SK-N-SH treated with all-trans-retinoic acid at 6 μM for 48 hours (cell line): ENCODE data around the gene RXRA.

Experiments used
- CSDC2 ChIP-seq: fragments of 250-450 bp; sonication (Bioruptor Pico); IDR thresholded peaks from 2 replicates; pipeline ENCODE4 v1.5.0; 2020; ENCODE audit warnings: mild to moderate bottlenecking, moderate library complexity
- ESRRG ChIP-seq: fragments of 250-450 bp; sonication (Bioruptor Pico); IDR thresholded peaks from 2 replicates; pipeline ENCODE4 v1.6.1; 2021; ENCODE audit warnings: mild to moderate bottlenecking
- ISL1 ChIP-seq: fragments of 250-450 bp; sonication (Bioruptor Pico); IDR thresholded peaks from 2 replicates; pipeline ENCODE4 v2.1.2; 2022; ENCODE audit warnings: mild to moderate bottlenecking, moderate library complexity
- OSR1 ChIP-seq: fragments of 250-450 bp; sonication (Bioruptor Pico); IDR thresholded peaks from 2 replicates; pipeline ENCODE4 v1.8.0; 2022; ENCODE audit warnings: moderate library complexity, mild to moderate bottlenecking, inconsistent platforms
- PPARA ChIP-seq: fragments of 250-450 bp; sonication (Bioruptor Pico); IDR thresholded peaks from 2 replicates; pipeline ENCODE4 v1.5.0; 2020; ENCODE audit warnings: mild to moderate bottlenecking, borderline replicate concordance
- RARB ChIP-seq: fragments of 250-450 bp; sonication (Bioruptor Pico); IDR thresholded peaks from 2 replicates; pipeline ENCODE4 v1.8.0; 2021; ENCODE audit warnings: mild to moderate bottlenecking, moderate library complexity
- TCF4 ChIP-seq: fragments of 250-450 bp; sonication (Bioruptor Pico); IDR thresholded peaks from 2 replicates; pipeline ENCODE4 v1.8.0; 2021; ENCODE audit warnings: mild to moderate bottlenecking, moderate library complexity, borderline replicate concordance
- TOX ChIP-seq: fragments of 250-450 bp; sonication (Bioruptor Pico); IDR thresholded peaks from 2 replicates; pipeline ENCODE4 v1.8.0; 2021; ENCODE audit warnings: mild to moderate bottlenecking, moderate library complexity, borderline replicate concordance
- ZFP30 ChIP-seq: fragments of 450-650 bp; formaldehyde crosslinking; IDR thresholded peaks from 2 replicates; pipeline ENCODE4 v1.5.0; 2022; ENCODE audit warnings: mild to moderate bottlenecking, moderate library complexity
- ZNF565 ChIP-seq: fragments of 450-650 bp; formaldehyde crosslinking; conservative IDR thresholded peaks from 2 replicates; pipeline ENCODE4 v1.5.0; 2020; ENCODE audit warnings: low read depth, mild to moderate bottlenecking, moderate library complexity
- ZNF70 ChIP-seq: fragments of 450-650 bp; formaldehyde crosslinking; IDR thresholded peaks from 2 replicates; pipeline ENCODE4 v1.5.0; 2020; ENCODE audit warnings: mild to moderate bottlenecking, moderate library complexity
- ZNF8 ChIP-seq: fragments of 450-650 bp; formaldehyde crosslinking; IDR thresholded peaks from 2 replicates; pipeline ENCODE4 v1.5.0; 2020; ENCODE audit warnings: mild to moderate bottlenecking, moderate library complexity
- TF ChIP-seq, protein P1 (sequence below): fragments of 250-450 bp; sonication (Bioruptor Pico); IDR thresholded peaks from 2 replicates; pipeline ENCODE4 v1.5.0; 2020; ENCODE audit warnings: mild to moderate bottlenecking, moderate library complexity
- TF ChIP-seq, protein P2 (sequence below): fragments of 250-450 bp; sonication (Bioruptor Pico); IDR thresholded peaks from 2 replicates; pipeline ENCODE4 v1.8.0; 2020; ENCODE audit warnings: mild to moderate bottlenecking, moderate library complexity, borderline replicate concordance

DNA sequence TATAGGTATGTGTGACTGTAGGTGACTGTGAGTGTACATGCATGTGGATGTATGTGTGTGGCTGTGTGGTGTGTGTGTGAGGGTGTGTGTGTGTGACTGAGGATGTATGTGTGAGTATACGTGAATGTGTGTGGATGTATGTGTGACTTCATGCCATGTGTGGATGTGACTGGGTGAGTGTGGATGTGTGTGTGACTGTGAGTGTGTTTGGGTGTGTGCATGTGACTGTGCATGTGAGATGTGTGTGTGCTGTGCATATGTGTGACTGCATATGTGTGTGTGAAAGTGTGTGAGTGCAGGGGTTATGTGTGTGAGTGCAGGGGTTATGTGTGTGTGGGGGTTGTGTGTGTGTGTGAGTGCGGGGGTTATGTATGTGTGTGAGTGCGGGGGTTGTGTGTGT is 42.3 kb downstream of the RXRA start:
- TF ChIP-seq TCF4 (CRISPR knock-in tag) (no peak), RARB (CRISPR knock-in tag) (no peak), ZNF565 (CRISPR knock-in tag) (no peak), ZFP30 (CRISPR knock-in tag) (no peak), OSR1 (CRISPR knock-in tag) (no peak), ISL1 (CRISPR knock-in tag) (no peak), ZNF8 (CRISPR knock-in tag) (no peak), PPARA (CRISPR knock-in tag) (no peak), ZNF70 (no peak), ESRRG (no peak), TOX (CRISPR knock-in tag) (no peak), CSDC2 (no peak)
- TF ChIP-seq, protein P1, sequence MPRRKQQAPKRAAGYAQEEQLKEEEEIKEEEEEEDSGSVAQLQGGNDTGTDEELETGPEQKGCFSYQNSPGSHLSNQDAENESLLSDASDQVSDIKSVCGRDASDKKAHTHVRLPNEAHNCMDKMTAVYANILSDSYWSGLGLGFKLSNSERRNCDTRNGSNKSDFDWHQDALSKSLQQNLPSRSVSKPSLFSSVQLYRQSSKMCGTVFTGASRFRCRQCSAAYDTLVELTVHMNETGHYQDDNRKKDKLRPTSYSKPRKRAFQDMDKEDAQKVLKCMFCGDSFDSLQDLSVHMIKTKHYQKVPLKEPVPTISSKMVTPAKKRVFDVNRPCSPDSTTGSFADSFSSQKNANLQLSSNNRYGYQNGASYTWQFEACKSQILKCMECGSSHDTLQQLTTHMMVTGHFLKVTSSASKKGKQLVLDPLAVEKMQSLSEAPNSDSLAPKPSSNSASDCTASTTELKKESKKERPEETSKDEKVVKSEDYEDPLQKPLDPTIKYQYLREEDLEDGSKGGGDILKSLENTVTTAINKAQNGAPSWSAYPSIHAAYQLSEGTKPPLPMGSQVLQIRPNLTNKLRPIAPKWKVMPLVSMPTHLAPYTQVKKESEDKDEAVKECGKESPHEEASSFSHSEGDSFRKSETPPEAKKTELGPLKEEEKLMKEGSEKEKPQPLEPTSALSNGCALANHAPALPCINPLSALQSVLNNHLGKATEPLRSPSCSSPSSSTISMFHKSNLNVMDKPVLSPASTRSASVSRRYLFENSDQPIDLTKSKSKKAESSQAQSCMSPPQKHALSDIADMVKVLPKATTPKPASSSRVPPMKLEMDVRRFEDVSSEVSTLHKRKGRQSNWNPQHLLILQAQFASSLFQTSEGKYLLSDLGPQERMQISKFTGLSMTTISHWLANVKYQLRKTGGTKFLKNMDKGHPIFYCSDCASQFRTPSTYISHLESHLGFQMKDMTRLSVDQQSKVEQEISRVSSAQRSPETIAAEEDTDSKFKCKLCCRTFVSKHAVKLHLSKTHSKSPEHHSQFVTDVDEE (CRISPR knock-in tag), result no peak
- TF ChIP-seq, protein P2, sequence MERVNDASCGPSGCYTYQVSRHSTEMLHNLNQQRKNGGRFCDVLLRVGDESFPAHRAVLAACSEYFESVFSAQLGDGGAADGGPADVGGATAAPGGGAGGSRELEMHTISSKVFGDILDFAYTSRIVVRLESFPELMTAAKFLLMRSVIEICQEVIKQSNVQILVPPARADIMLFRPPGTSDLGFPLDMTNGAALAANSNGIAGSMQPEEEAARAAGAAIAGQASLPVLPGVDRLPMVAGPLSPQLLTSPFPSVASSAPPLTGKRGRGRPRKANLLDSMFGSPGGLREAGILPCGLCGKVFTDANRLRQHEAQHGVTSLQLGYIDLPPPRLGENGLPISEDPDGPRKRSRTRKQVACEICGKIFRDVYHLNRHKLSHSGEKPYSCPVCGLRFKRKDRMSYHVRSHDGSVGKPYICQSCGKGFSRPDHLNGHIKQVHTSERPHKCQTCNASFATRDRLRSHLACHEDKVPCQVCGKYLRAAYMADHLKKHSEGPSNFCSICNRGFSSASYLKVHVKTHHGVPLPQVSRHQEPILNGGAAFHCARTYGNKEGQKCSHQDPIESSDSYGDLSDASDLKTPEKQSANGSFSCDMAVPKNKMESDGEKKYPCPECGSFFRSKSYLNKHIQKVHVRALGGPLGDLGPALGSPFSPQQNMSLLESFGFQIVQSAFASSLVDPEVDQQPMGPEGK, result no peak
